Measurements from ENCODE around the gene MNS1. TPM values are rescaled to one million over a fixed set of nuclear protein-coding genes. Genes with fewer than 3 reads are reported as not detected.

The MNS1 gene
- polyA plus RNA-seq, 1 donor (not counting 4 experiments of a cell fraction or from before 2014, with no cell fraction given) = 0.37 TPM

- Histone ChIP-seq H2AFZ (ENCODE audit: control insufficient read depth, low read length) (no peak overlapping the region), H3K36me3 (ENCODE audit: control insufficient read depth in 2 of 2, extremely low read depth in 1 of 2, insufficient read depth in 2 of 2, low read length in 2 of 2) (no peaks in the 10 kb centered on the region), H3K27ac (ENCODE audit: control insufficient read depth, insufficient read depth, low read length) (no peak overlapping the region), H3K79me2 (ENCODE audit: control insufficient read depth, insufficient read depth, low read length) (no peaks in the 10 kb centered on the region), H3K9ac (ENCODE audit: control insufficient read depth, extremely low read depth, insufficient read depth, low read length) (no peak overlapping the region), H3K4me2 (ENCODE audit: control insufficient read depth, extremely low read depth, insufficient read depth, low read depth, low read length) (no peak overlapping the region), H4K20me1 (ENCODE audit: control insufficient read depth, extremely low read depth, insufficient read depth, low read length) (no peaks in the 10 kb centered on the region), H3K4me3 (ENCODE audit: control insufficient read depth in 2 of 3, extremely low read depth in 1 of 3, insufficient read depth in 2 of 3, low read depth in 1 of 3, low read length in 3 of 3) (no peak overlapping the region), H3K27me3 (ENCODE audit: control insufficient read depth, extremely low read depth, insufficient read depth, low read length) (no peaks in the 10 kb centered on the region), H3K9me3 (ENCODE audit: control insufficient read depth, low read depth, low read length) (no peaks in the 10 kb centered on the region), H3K9me1 (ENCODE audit: control insufficient read depth, extremely low read depth, insufficient read depth, low read length) (no peaks in the 10 kb centered on the region), H3K4me1 (ENCODE audit: control insufficient read depth, extremely low read depth, insufficient read depth, low read length) (no peaks in the 10 kb centered on the region)
- dilution Hi-C loops (cut with MboI; ENCODE audit: extremely low pct_ligation_motif_present, low sequenced_read_pairs) = loop anchor here (25.0 kb wide), 1 partner anchor 117 kb away; no protein-coding TSS in a partner anchor
- FAIRE-seq (no peak), DNase-seq (ENCODE audit: low read depth, low spot score) (no peak)
- no peak for TF ChIP-seq CTCF (optimal IDR thresholded peaks at IDR 0.05 in 1 of 3, IDR thresholded peaks at IDR 0.05 in 1 of 3, conservative IDR thresholded peaks at IDR 0.05 in 1 of 3; ENCODE audit: extremely low read depth in 1 of 3, insufficient read depth in 2 of 3, low read length in 3 of 3)
- TF ChIP-seq EZH2 (IDR thresholded peaks at IDR 0.05; ENCODE audit: low read length) = no peak
These were observed 30.6 kb upstream of the MNS1 start for GRCh38 chr15:56495533-56495932.

- H2AFZ ChIP-seq (ENCODE audit: control insufficient read depth, low read length) = no peak overlapping the region
- no peaks in the 10 kb centered on the region for H3K9me3 ChIP-seq (ENCODE audit: control insufficient read depth, low read depth, low read length)
- FAIRE-seq (no peak), DNase-seq (ENCODE audit: low read depth, low spot score) (no peak)
- no peaks in the 10 kb centered on the region for H3K27me3 ChIP-seq (ENCODE audit: control insufficient read depth, extremely low read depth, insufficient read depth, low read length)
- dilution Hi-C loops (cut with MboI; ENCODE audit: extremely low pct_ligation_motif_present, low sequenced_read_pairs) = loop anchor here (25.0 kb wide), 1 partner anchor 117 kb away; no protein-coding TSS in a partner anchor
- H3K9ac ChIP-seq (ENCODE audit: control insufficient read depth, extremely low read depth, insufficient read depth, low read length) = no peak overlapping the region
- TF ChIP-seq CTCF (optimal IDR thresholded peaks at IDR 0.05 in 1 of 3, IDR thresholded peaks at IDR 0.05 in 1 of 3, conservative IDR thresholded peaks at IDR 0.05 in 1 of 3; ENCODE audit: extremely low read depth in 1 of 3, insufficient read depth in 2 of 3, low read length in 3 of 3) (no peak), EZH2 (IDR thresholded peaks at IDR 0.05; ENCODE audit: low read length) (no peak)
- no peak overlapping the region for H3K4me2 ChIP-seq (ENCODE audit: control insufficient read depth, extremely low read depth, insufficient read depth, low read depth, low read length)
- no peaks in the 10 kb centered on the region for H3K9me1 ChIP-seq (ENCODE audit: control insufficient read depth, extremely low read depth, insufficient read depth, low read length)
- H4K20me1 ChIP-seq (ENCODE audit: control insufficient read depth, extremely low read depth, insufficient read depth, low read length) = no peaks in the 10 kb centered on the region
- no peaks in the 10 kb centered on the region for H3K4me1 ChIP-seq (ENCODE audit: control insufficient read depth, extremely low read depth, insufficient read depth, low read length)
- H3K79me2 ChIP-seq (ENCODE audit: control insufficient read depth, insufficient read depth, low read length) = no peaks in the 10 kb centered on the region
- no peaks in the 10 kb centered on the region for H3K36me3 ChIP-seq (ENCODE audit: control insufficient read depth in 2 of 2, extremely low read depth in 1 of 2, insufficient read depth in 2 of 2, low read length in 2 of 2)
- no peak overlapping the region for H3K4me3 ChIP-seq (ENCODE audit: control insufficient read depth in 2 of 3, extremely low read depth in 1 of 3, insufficient read depth in 2 of 3, low read depth in 1 of 3, low read length in 3 of 3)
- H3K27ac ChIP-seq (ENCODE audit: control insufficient read depth, insufficient read depth, low read length) = no peak overlapping the region
These were observed 30.1 kb upstream of the MNS1 start for GRCh38 chr15:56495053-56495452.
